HFF-Myc (cell line): ENCODE measurements around the gene TAF1A.

Source experiments
- DNase-seq: peaks from one replicate; pipeline ENCODE4 v3.0.0-alpha.2; 2011; ENCODE audit warnings: low read depth; ENCODE audit errors: extremely low read depth
- H3K4me3 ChIP-seq: replicated peaks from 2 replicates; pipeline ENCODE4 v1.5.1; 2011; ENCODE audit warnings: low read depth, mild to moderate bottlenecking, control low read depth, low read length
- TF ChIP-seq, protein P1 (sequence below): IDR thresholded peaks from 2 replicates; pipeline ENCODE4 v1.5.1; 2012; ENCODE audit warnings: mild to moderate bottlenecking, low read depth, low read length, control low read depth; ENCODE audit errors: missing control alignments

Gene TAF1A

DNA sequence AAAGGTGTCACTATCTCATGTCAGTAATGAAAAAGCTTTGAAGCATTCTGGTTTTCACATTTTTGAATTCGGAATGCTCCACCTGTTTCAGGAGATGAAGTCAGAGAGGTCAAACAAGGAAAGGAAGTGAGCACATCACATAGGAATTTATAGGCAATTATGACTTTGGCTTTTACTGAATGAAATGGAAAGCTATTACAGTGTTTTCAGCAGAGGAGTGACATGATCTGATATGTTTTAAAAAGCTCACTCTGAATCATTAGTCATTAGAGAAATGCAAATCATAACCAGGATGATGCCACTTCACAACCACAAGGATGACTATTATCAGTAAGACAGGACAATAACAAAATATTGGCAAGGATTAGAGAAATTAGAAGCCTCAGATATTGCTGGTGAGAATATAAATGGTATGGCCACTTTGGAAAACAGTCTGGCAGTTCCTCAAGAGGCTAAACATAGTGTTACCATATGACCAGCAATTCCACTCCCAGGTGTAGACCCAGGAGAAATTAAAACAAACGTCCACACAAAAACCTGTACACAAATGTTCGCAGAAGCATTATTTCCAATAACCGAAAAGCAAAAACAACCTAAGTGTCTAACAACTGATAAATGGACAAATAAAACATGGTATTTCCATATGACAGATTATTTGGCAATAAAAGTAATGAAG is 7.5 kb downstream of the TAF1A start:
- DNase-seq: no peak
- TF ChIP-seq, protein P1, sequence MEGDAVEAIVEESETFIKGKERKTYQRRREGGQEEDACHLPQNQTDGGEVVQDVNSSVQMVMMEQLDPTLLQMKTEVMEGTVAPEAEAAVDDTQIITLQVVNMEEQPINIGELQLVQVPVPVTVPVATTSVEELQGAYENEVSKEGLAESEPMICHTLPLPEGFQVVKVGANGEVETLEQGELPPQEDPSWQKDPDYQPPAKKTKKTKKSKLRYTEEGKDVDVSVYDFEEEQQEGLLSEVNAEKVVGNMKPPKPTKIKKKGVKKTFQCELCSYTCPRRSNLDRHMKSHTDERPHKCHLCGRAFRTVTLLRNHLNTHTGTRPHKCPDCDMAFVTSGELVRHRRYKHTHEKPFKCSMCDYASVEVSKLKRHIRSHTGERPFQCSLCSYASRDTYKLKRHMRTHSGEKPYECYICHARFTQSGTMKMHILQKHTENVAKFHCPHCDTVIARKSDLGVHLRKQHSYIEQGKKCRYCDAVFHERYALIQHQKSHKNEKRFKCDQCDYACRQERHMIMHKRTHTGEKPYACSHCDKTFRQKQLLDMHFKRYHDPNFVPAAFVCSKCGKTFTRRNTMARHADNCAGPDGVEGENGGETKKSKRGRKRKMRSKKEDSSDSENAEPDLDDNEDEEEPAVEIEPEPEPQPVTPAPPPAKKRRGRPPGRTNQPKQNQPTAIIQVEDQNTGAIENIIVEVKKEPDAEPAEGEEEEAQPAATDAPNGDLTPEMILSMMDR: no peak
- no peak overlapping the region for H3K4me3 ChIP-seq

DNA sequence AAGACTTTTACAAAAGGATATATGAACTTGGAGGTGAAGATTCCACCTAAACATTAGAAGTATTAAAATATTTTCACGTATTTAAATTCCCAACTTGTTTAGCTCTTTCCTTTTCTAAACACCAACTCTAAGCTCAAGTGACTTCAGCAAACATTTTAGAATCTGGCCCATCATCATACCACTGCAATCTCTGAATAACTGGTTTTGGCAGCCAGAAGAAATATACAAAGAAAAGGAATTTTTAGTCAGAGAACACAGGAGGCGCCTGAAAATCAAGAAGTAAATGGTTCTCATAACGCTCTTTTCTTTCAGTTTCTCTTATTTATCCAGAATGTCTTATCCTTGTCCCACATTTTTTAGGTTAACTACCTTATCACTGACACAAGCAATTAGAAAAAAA is 10.4 kb downstream of the TAF1A start:
- no peak for DNase-seq
- TF ChIP-seq, protein P1: no peak
- H3K4me3 ChIP-seq: no peak overlapping the region

DNA sequence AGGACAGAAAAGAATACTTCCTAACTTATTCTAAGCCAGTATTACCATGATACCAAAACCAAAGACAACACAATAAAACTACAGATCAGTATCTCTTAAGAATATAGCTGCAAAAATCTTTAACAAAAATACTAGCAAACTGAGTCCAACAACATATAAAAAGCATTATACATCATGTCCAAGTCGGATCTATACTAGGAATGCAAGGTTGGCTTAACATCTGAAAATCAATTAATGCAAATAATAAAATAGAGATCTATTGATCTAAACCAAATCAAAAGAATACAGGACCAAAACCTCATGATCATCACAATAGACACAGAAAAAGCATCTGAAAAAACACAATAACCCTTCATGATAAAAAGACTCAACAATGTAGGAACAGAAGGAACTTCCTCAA is 18.9 kb downstream of the TAF1A start:
- TF ChIP-seq, protein P1: no peak
- DNase-seq: no peak
- no peak overlapping the region for H3K4me3 ChIP-seq

DNA sequence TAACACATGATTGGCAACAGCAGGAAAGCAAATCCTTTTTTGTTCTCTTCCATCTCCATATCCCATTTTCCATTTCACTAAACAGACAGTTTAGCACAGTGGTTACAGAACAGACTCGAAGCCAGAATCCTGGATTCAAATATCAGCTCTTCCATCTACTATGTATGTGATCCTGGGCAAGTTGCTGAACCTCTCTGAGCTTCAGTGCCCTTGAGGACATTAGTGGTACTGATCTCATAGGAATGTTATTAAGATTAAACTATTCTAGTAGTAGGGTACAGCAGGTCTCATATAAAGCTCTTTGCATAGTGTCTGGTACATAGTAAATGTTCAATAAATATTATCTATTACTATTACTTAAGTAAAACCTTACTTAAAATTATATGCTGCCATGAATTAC is 28.1 kb downstream of the TAF1A start:
- TF ChIP-seq, protein P1: no peak
- no peak overlapping the region for H3K4me3 ChIP-seq
- DNase-seq: no peak

DNA sequence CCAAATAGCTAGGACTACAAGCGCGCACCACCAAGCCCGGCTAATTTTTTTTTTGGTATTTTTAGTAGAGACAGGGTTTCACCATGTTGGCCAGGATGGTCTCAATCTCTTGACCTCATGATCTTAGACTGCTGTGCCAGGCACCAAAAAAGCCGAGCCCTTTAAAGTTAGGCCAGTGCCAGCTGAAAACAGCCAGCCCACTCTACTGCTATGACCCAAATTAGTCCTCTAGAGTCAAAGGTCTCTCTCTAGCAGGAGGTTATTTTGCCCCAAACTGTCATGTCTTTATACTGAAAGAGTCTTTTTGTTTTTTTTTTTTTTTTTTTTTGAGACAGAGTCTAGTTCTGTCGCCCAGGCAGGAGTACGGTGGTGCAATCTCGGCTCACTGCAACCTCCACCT is 32.2 kb downstream of the TAF1A start:
- TF ChIP-seq, protein P1: no peak
- DNase-seq: no peak
- no peak overlapping the region for H3K4me3 ChIP-seq

DNA sequence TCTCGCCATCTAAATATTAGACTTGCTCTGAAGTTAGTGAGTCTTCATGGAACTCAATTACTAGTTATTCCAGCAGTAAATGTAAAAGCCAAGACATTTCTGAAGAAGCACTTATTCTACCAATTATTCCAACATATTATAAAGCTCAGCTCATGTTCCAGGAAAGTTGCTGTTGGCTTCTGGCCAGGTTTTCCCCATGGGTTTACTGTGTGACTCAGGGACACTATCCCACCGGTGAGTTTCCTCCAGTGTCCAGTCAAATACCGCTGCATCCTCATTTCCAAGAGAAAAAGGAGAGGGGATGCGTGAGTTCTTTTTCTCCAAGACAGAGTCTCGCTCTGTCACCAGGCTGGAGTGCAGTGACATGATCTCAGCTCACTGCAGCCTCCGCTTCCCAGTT is 32.6 kb downstream of the TAF1A start:
- no peak for DNase-seq
- TF ChIP-seq, protein P1: no peak
- H3K4me3 ChIP-seq: no peak overlapping the region
